Fibroblast of lung (primary cell): ENCODE measurements around the gene BBS2. TPM values are rescaled to one million over a fixed set of nuclear protein-coding genes. Genes with fewer than 3 reads are reported as not detected.

Source experiments
- DNase-seq, 2 donors: peaks; one replicate each; pipeline versions ENCODE4 v3.0.0 to v3.0.0-alpha.2; 2010; ENCODE audit warnings: low read depth in 2 of 2
- H2AFZ ChIP-seq: 2 replicates; pipeline ENCODE4 v1.5.1; 2012; ENCODE audit warnings: low read length, control low read depth, inconsistent platforms
- H3K27ac ChIP-seq: 2 replicates; pipeline ENCODE4 v1.5.1; 2011; ENCODE audit warnings: low read length, control low read depth; ENCODE audit not compliant: insufficient read depth
- H3K27me3 ChIP-seq: 2 replicates; pipeline ENCODE4 v1.5.1; 2011; ENCODE audit warnings: mild to moderate bottlenecking, low read length; ENCODE audit not compliant: control insufficient read depth, insufficient read depth
- H3K36me3 ChIP-seq: 2 replicates; pipeline ENCODE4 v1.5.1; 2011; ENCODE audit warnings: low read length; ENCODE audit not compliant: control insufficient read depth, insufficient read depth
- H3K4me1 ChIP-seq: 2 replicates; pipeline ENCODE4 v1.5.1; 2011; ENCODE audit warnings: low read length; ENCODE audit not compliant: control insufficient read depth, insufficient read depth; ENCODE audit errors: extremely low read depth
- H3K4me2 ChIP-seq: 2 replicates; pipeline ENCODE4 v1.5.1; 2011; ENCODE audit warnings: low read length, control low read depth; ENCODE audit not compliant: insufficient read depth; ENCODE audit errors: extremely low read depth
- H3K4me3 ChIP-seq, 4 experiments: fragments of 200-600 bp in 1 of 4; sonication (generic) in 1 of 4; replicated peaks in 1 of 4; 2 replicates each; pipeline ENCODE4 v1.5.1; 2011 to 2016; ENCODE audit warnings: low read length in 4 of 4, low read depth in 3 of 4, mild to moderate bottlenecking in 3 of 4, control low read depth in 2 of 4, inconsistent platforms in 1 of 4, mixed read lengths in 1 of 4; ENCODE audit not compliant: insufficient read depth in 1 of 4; ENCODE audit errors: control extremely low read depth in 1 of 4
- H3K79me2 ChIP-seq: 2 replicates; pipeline ENCODE4 v1.5.1; 2012; ENCODE audit warnings: mild to moderate bottlenecking, low read length, inconsistent platforms; ENCODE audit not compliant: control insufficient read depth, insufficient read depth
- H3K9ac ChIP-seq: 2 replicates; pipeline ENCODE4 v1.5.1; 2011; ENCODE audit warnings: mild to moderate bottlenecking, low read length, control low read depth; ENCODE audit not compliant: insufficient read depth
- H3K9me3 ChIP-seq: 2 replicates; pipeline ENCODE4 v1.5.1; 2012; ENCODE audit warnings: low read depth, low read length; ENCODE audit not compliant: control insufficient read depth, insufficient read depth
- H4K20me1 ChIP-seq: 2 replicates; pipeline ENCODE4 v1.5.1; 2011; ENCODE audit warnings: low read length; ENCODE audit not compliant: control insufficient read depth, insufficient read depth; ENCODE audit errors: extremely low read depth
- EZH2 ChIP-seq: IDR thresholded peaks from 2 replicates; pipeline ENCODE4 v1.5.1; 2012; ENCODE audit warnings: low read length, control low read depth, mild to moderate bottlenecking; ENCODE audit errors: missing control alignments
- polyA plus RNA-seq, 2 donors: library from polyadenylated mRNA; depleted of rRNA in 1 of 2; stranded (reverse) in 1 of 2; unstranded in 1 of 2; fragments of >200 nt; gene quantifications; 2 replicates each; pipeline ENCODE4 v1.2.1, GENCODE V29; 2011 to 2012; ENCODE audit warnings: missing spikeins in 1 of 2
- total RNA-seq: library from RNA; depleted of rRNA; stranded (reverse); fragments of >200 nt; gene quantifications from 2 replicates; pipeline ENCODE4 v1.2.1, GENCODE V29; 2014
- TF ChIP-seq, protein P1 (sequence below), 2 donors: IDR thresholded peaks in 1 of 2; conservative IDR thresholded peaks in 1 of 2; 1 replicate in 1 of 2; 2 replicates in 1 of 2; pipeline ENCODE4 v1.5.1; 2011 to 2012; ENCODE audit warnings: low read length in 2 of 2, control low read depth in 1 of 2, inconsistent platforms in 1 of 2, low read depth in 1 of 2, mild to moderate bottlenecking in 1 of 2

BBS2 gene
- total and polyA plus RNA-seq, 2 donors (not counting 1 experiment from before 2014, with no cell fraction given): 59.9 to 84.9 TPM

DNA sequence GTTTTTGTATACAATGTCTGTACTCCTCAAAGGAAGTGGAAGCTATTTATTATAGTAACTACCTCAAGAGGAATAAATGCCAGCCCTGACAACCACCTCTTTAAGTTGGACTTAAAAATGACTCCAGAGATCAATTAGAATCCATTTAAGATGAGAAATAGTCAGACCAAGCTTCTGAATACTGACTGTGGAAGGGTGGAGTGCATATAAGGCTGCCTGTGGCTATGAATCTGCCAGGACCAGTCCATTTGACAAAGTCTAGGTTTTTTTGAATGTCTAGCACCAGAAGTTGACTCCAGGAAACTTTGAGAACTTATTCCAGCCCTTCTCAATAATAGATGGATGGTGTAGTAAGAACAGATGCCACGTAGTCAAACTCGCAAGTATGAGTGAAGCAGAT is 53.5 kb downstream of the BBS2 start:
- H3K79me2 ChIP-seq: no peaks in the 10 kb centered on the region
- peaks cover 11% of the 10 kb centered on the region for H3K36me3 ChIP-seq
- no peaks in the 10 kb centered on the region for H3K4me1 ChIP-seq
- H3K27ac ChIP-seq: no peak overlapping the region
- no peak for TF ChIP-seq EZH2
- TF ChIP-seq, protein P1, sequence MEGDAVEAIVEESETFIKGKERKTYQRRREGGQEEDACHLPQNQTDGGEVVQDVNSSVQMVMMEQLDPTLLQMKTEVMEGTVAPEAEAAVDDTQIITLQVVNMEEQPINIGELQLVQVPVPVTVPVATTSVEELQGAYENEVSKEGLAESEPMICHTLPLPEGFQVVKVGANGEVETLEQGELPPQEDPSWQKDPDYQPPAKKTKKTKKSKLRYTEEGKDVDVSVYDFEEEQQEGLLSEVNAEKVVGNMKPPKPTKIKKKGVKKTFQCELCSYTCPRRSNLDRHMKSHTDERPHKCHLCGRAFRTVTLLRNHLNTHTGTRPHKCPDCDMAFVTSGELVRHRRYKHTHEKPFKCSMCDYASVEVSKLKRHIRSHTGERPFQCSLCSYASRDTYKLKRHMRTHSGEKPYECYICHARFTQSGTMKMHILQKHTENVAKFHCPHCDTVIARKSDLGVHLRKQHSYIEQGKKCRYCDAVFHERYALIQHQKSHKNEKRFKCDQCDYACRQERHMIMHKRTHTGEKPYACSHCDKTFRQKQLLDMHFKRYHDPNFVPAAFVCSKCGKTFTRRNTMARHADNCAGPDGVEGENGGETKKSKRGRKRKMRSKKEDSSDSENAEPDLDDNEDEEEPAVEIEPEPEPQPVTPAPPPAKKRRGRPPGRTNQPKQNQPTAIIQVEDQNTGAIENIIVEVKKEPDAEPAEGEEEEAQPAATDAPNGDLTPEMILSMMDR (conservative IDR thresholded peaks at IDR 0.05 in 1 of 2, IDR thresholded peaks at IDR 0.05 in 1 of 2; ENCODE audit: low read depth in 1 of 2, low read length in 2 of 2): no peak
- no peak for DNase-seq
- H3K9ac ChIP-seq: no peak overlapping the region
- H3K27me3 ChIP-seq: no peaks in the 10 kb centered on the region
- H3K9me3 ChIP-seq: no peaks in the 10 kb centered on the region
- no peak overlapping the region for H2AFZ ChIP-seq
- H4K20me1 ChIP-seq: no peaks in the 10 kb centered on the region
- H3K4me3 ChIP-seq: no peak overlapping the region
- H3K4me2 ChIP-seq: no peak overlapping the region

DNA sequence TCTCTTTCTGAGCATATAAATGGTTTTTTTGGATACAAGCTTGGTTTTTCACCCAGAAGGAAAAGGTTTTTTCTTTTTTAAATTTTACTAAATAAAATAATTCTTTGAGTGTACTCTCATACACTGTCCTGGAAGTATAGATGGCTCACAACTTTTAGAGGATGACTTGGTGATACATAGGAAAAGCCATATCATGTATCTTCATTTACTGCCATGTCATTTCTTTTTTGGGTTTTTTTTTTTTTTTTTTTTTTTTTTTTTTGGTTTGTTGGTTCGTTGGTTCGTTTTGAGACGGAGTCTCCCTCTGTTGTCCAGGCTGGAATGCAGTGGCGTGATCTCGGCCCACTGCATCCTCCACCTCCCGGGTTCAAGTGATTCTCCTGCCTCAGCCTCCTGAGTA is 56.7 kb downstream of the BBS2 start:
- Histone ChIP-seq H3K27ac (no peak overlapping the region), H3K36me3 (peaks cover 7% of the 10 kb centered on the region)

DNA sequence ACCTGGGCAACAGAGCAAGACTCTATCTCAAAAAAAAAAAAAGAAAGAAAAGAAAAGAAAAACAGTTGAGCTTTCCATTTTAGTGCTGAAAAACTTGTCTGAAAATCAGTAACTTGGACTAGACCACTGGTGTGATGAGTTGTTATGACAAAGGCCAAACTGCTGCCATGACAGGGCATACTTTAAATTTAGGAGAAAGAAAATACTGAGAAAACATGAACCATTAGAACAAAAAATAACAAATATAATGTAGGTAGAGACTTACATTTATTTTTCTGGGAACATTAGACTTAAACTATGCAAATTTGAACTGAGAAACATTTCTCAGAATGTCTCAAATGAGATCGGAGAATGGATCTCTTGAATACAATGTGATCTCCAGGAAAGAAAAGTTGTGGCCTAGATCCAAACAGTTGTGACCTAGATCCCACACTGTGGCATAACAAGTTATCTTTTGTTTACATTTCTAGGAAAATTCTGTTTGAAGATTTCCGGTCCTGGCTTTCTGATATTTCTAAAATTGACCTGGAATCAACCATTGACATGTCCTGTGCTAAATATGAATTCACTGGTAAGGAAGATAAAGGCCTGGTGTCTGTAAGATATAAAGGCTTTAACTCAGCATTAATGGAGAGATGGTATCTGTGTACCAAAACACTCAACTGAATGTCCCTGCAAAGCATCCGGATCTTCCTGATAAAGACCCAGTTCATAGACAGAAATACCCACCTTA is 57.6 kb downstream of the BBS2 start:
- Histone ChIP-seq H3K9me3 (no peaks in the 10 kb centered on the region), H3K4me3 (no peak overlapping the region), H2AFZ (no peak overlapping the region), H3K9ac (no peak overlapping the region), H3K79me2 (no peaks in the 10 kb centered on the region), H4K20me1 (no peaks in the 10 kb centered on the region), H3K4me1 (no peaks in the 10 kb centered on the region), H3K27me3 (no peaks in the 10 kb centered on the region), H3K36me3 (peaks cover 8% of the 10 kb centered on the region), H3K4me2 (no peak overlapping the region), H3K27ac (no peak overlapping the region)
- TF ChIP-seq, protein P1 (conservative IDR thresholded peaks at IDR 0.05 in 1 of 2, IDR thresholded peaks at IDR 0.05 in 1 of 2; ENCODE audit: low read depth in 1 of 2, low read length in 2 of 2): no peak
- TF ChIP-seq EZH2: no peak
- no peak for DNase-seq

More for the DNA sequence above, 56.7 kb downstream of the BBS2 start:
- Histone ChIP-seq H3K27me3 (no peaks in the 10 kb centered on the region), H3K79me2 (no peaks in the 10 kb centered on the region), H4K20me1 (no peaks in the 10 kb centered on the region), H3K4me2 (no peak overlapping the region), H3K9ac (no peak overlapping the region), H3K9me3 (no peaks in the 10 kb centered on the region), H3K4me1 (no peaks in the 10 kb centered on the region), H3K4me3 (no peak overlapping the region), H2AFZ (no peak overlapping the region)
- no peak for DNase-seq
- TF ChIP-seq, protein P1 (conservative IDR thresholded peaks at IDR 0.05 in 1 of 2, IDR thresholded peaks at IDR 0.05 in 1 of 2; ENCODE audit: low read depth in 1 of 2, low read length in 2 of 2): no peak
- TF ChIP-seq EZH2: no peak
